Activated CD8-positive, alpha-beta T cell treated with anti-CD3 and anti-CD28 coated beads, Interleukin-2, amount 10 ng/mL, durations not matched to agents 7 days and 5 days (primary cell): ENCODE results near the gene TMIGD3. TPM values are rescaled to one million over a fixed set of nuclear protein-coding genes. Genes with fewer than 3 reads are reported as not detected.

Experiments
- ATAC-seq: fragments of 150-1000 bp; cut with Tn5 transposase; one replicate; pipeline ENCODE4 v1.10.0; 2021; ENCODE audit warnings: moderate library complexity
- CTCF ChIA-PET: fragments of 350-600 bp; sonication (Branson Sonifier 250); formaldehyde crosslinking; loops from one replicate; lab custom pipeline; 2021; ENCODE audit warnings: antibody characterized with exemption; lab: Charles Lee
- POLR2A ChIA-PET: fragments of 350-600 bp; sonication (Branson Sonifier 250); formaldehyde crosslinking; loops from one replicate; lab custom pipeline; 2021; ENCODE audit warnings: antibody characterized with exemption; lab: Charles Lee
- DNase-seq: peaks from one replicate; pipeline ENCODE4 v3.0.0-alpha.2; 2020
- H3K27ac Mint-ChIP-seq: one replicate; pipeline ENCODE4 v1.8.0; 2021; ENCODE audit warnings: mild to moderate bottlenecking, mixed read lengths
- H3K27me3 Mint-ChIP-seq: one replicate; pipeline ENCODE4 v1.8.0; 2021; ENCODE audit warnings: low read depth, mixed read lengths
- H3K36me3 Mint-ChIP-seq: one replicate; pipeline ENCODE4 v1.8.0; 2021; ENCODE audit warnings: low read depth, mixed read lengths
- H3K4me1 Mint-ChIP-seq: one replicate; pipeline ENCODE4 v1.8.0; 2021; ENCODE audit warnings: low read depth, mixed read lengths
- H3K4me3 Mint-ChIP-seq: one replicate; pipeline ENCODE4 v1.8.0; 2021; ENCODE audit warnings: mild to moderate bottlenecking, mixed read lengths
- H3K9me3 Mint-ChIP-seq: one replicate; pipeline ENCODE4 v1.8.0; 2022; ENCODE audit warnings: mixed read lengths; ENCODE audit not compliant: insufficient read depth
- total RNA-seq, 2 experiments: library from RNA; stranded (reverse); gene quantifications; one replicate each; pipeline ENCODE4 v1.2.3, GENCODE V29; 2021

The TMIGD3 gene
- total RNA-seq, 2 experiments from 2014 or later = not detected

DNA sequence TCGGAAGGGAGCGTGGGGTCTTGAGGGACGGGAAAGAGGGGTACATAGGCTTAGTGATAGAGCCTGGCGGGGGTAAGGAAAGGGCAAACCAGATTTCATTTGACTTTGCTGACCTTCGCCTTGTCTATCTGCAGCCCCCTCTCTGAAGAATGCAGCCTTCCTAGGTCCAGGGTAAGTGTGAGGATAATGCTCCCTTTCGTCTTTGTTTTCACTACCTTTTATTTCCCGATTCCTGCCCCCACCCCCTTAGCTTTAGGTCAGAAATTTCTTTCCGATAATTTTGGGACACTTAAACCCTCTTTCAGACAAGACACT is 53.8 kb downstream of the TMIGD3 start:
- DNase-seq (no peak), ATAC-seq (no peak)
- H3K4me3 Mint-ChIP-seq = peak overlapping the region; percentile 100
- ChIA-PET CTCF (interaction anchor here (1.0 to 5.2 kb wide), 7 partner anchors 21 to 231 kb away, joined by 3 to 34 read pairs (median 4); no protein-coding TSS in a partner anchor), POLR2A (interaction anchor here (0.9 to 3.3 kb wide), 9 partner anchors 12 to 311 kb away, joined by 3 to 19 read pairs (median 5); no protein-coding TSS in a partner anchor)
- H3K36me3 Mint-ChIP-seq = peaks cover 82% of the 10 kb centered on the region
- peaks cover 78% of the 10 kb centered on the region for H3K4me1 Mint-ChIP-seq
- H3K27ac Mint-ChIP-seq = peak overlapping the region; percentile 99
- H3K9me3 Mint-ChIP-seq = no peaks in the 10 kb centered on the region
- no peaks in the 10 kb centered on the region for H3K27me3 Mint-ChIP-seq

DNA sequence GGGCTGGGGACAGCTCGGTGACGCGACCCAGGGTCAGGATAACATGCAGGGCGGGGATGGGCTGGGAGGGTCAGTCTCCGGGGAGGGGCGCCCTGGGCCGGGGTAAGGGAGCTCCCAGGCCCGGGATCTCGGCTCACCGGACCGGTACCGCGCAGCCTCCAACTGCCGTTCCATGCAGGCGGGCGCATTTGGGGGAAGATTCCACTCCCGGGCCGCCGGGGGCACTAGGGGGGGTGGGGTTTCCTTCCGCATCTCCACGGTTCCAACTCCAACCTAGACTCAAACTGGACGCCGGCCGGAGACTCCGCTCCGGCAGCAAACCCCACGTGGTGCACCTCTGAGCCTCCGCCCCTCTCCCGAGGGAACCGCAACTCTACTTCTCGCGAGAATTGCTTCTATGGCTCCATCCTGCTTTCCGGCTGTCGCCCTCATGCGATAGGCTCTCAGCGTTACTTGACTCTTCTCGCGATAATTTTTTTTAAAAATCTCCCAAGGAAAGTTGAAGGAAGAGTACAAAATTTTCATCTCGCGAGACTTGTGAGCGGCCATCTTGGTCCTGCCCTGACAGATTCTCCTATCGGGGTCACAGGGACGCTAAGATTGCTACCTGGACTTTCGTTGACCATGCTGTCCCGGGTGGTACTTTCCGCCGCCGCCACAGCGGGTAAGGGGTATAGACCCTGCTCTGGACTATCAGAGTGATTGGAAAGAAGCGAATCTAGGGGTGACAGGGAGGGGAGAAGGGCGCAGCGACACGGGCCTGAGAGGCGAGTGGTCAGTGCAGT is 54.3 kb downstream of the TMIGD3 start, which contains the start of the genes ATP5PB and WDR77:
TSS of gene ATP5PB (plus strand) at position 547 of the 785 bp plus-strand sequence. CDS start at position 625, 78 bp downstream.
TSS of gene WDR77 (minus strand) at position 339 of the 785 bp plus-strand sequence. CDS start at position 252, 87 bp downstream.
- CTCF ChIA-PET = interaction anchor here (0.8 to 5.2 kb wide), 12 partner anchors 22 to 323 kb away, joined by 3 to 34 read pairs (median 4); partner anchors contain the start of gene C1orf162
- DNase-seq (peak; percentile 96), ATAC-seq (peak; percentile 97)
- Mint-ChIP-seq H3K4me3 (peak within 1 kb of the TSS; percentile 100), H3K9me3 (no peaks in the 10 kb centered on the region), H3K36me3 (peaks cover 81% of the 10 kb centered on the region), H3K27me3 (no peaks in the 10 kb centered on the region), H3K4me1 (peaks cover 76% of the 10 kb centered on the region), H3K27ac (peak within 1 kb of the TSS; percentile 99)
- POLR2A ChIA-PET = interaction anchor here (0.5 to 3.3 kb wide), 18 partner anchors 11 to 312 kb away, joined by 3 to 19 read pairs (median 3); partner anchors contain the start of genes DDX20 and RAP1A

DNA sequence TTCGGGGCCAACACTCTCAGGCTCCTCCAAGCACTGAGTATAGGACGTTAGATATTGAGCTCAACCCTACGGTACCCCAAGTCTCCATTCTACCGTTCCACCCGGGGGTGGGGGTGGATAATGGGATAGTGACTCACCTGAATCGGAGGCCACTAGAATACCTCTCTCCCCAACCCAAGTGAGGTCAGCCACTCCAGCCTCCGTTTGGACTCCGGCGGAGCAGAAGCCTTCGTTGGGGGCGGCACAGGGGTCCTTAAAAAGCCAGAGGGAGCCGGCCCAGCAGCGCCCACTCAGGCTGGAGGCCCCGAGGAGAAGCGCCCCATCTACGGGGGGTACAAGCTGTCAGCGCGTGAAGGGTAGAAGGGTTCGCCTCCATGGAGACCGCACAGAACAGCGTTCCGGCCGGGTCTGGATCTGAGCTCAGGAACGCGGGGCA is 54.9 kb downstream of the TMIGD3 start:
- H3K27me3 Mint-ChIP-seq = no peaks in the 10 kb centered on the region
- H3K27ac Mint-ChIP-seq = peak overlapping the region; percentile 99
- H3K4me1 Mint-ChIP-seq = peaks cover 74% of the 10 kb centered on the region
- H3K36me3 Mint-ChIP-seq = peaks cover 81% of the 10 kb centered on the region
- ATAC-seq (peak; percentile 50), DNase-seq (no peak)
- CTCF ChIA-PET = interaction anchor here (0.8 to 5.2 kb wide), 12 partner anchors 10 to 324 kb away, joined by 3 to 34 read pairs (median 5); partner anchors contain the start of gene C1orf162
- POLR2A ChIA-PET = interaction anchor here (0.5 to 3.3 kb wide), 21 partner anchors 10 to 312 kb away, joined by 3 to 19 read pairs (median 3); partner anchors contain the start of genes DDX20 and RAP1A
- H3K9me3 Mint-ChIP-seq = no peaks in the 10 kb centered on the region
- peak overlapping the region; percentile 100 for H3K4me3 Mint-ChIP-seq

DNA sequence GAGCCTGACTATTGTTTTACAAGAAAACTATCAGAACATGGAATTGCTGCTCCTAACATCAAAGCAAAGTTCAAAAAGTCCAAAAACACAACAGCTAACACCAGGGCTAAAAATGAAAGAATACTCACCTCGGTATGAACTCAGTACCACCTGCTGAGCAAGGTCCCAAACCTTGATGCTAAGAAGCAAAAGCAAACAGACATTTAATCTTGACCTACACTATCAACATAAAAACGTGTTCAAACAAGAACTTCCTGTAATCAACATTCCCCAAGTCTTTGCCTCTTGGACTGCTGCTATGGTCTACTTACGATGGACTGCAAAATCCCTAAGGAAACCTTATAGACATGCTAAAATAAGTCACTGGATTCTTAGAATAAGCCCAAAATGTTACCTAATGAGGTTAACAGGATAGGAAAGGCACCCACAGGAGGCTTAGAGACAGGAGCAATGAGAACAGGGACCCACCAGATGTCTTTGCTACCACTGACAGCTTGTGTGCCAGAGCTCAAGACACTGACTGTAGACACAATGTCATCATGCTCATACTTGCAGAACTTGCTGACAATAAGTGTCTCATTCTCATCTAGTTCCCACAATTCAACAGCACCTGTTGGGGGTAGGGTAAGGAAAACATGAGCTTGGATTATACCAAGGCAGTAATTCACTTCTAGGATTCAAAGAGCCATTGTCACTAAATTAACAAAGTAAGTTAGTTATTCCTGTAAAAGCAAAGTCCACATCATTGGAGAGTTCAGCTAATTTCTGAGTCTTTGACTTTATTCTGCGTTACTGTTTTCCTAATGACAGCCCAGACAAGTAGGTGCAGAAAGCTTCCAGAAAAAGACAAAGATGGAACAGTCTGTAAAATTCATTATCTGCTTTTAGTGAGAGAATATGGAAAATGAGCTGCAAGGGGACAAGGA is 56.2 kb downstream of the TMIGD3 start:
- Mint-ChIP-seq H3K27me3 (no peaks in the 10 kb centered on the region), H3K36me3 (peaks cover 84% of the 10 kb centered on the region), H3K4me3 (peak overlapping the region; percentile 100), H3K4me1 (peaks cover 74% of the 10 kb centered on the region), H3K9me3 (no peaks in the 10 kb centered on the region), H3K27ac (peak overlapping the region; percentile 2)
- CTCF ChIA-PET = interaction anchor here (0.9 to 5.2 kb wide), 10 partner anchors 9 to 320 kb away, joined by 3 to 34 read pairs (median 5); no protein-coding TSS in a partner anchor
- POLR2A ChIA-PET = interaction anchor here (0.6 to 2.3 kb wide), 10 partner anchors 9 to 308 kb away, joined by 3 to 11 read pairs (median 4); partner anchors contain the start of gene DDX20
- ATAC-seq (no peak), DNase-seq (no peak)

DNA sequence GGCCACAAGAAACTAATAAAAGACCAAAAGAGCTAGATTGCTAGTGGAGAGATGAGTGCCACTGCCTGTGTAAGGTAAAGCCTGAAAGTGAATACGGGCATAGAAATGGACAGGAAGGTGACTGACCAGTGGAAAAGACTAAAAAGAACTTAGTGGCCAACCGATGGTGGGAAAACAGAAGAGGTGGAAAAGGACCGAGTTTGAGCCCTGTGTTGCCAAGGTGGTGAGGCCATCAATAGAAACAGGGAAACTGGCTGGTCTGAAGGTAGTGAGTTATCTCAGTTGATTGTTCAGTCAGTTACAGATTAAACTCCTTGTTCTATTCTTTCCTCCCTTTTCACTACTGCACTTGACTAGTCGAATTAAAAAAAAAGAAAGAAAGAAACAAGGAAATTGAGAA is 56.9 kb downstream of the TMIGD3 start:
- peaks cover 74% of the 10 kb centered on the region for H3K4me1 Mint-ChIP-seq
- peaks cover 87% of the 10 kb centered on the region for H3K36me3 Mint-ChIP-seq
- DNase-seq (no peak), ATAC-seq (no peak)
- CTCF ChIA-PET = interaction anchor here (1.1 to 5.2 kb wide), 3 partner anchors 29 to 61 kb away, joined by 3 to 34 read pairs (median 3); no protein-coding TSS in a partner anchor
- H3K9me3 Mint-ChIP-seq = no peaks in the 10 kb centered on the region
- no peak overlapping the region for H3K27ac Mint-ChIP-seq
- no peaks in the 10 kb centered on the region for H3K27me3 Mint-ChIP-seq
- POLR2A ChIA-PET = no interaction called here
- peak overlapping the region; percentile 100 for H3K4me3 Mint-ChIP-seq

DNA sequence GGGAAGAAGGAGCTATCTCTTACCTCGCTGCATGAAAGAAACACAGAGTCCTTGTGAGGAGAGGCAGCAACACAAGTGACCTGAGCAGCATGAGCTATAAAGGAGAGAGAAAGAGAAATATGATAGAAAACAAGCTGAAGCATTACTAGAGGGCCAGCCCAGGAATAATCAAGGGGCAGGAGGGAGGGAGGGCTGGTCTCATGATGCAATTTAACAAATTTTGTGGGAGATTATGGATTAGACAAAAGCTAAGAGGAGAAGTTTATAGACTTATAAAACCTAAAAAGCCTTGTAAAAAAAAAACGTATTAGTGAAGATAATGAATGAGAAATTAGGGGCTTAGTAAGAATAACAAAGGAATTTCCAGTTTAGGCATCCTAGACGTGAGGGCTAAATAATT is 59.4 kb downstream of the TMIGD3 start:
- no peaks in the 10 kb centered on the region for H3K27me3 Mint-ChIP-seq
- DNase-seq (no peak), ATAC-seq (no peak)
- H3K4me3 Mint-ChIP-seq = no peak overlapping the region
- no peaks in the 10 kb centered on the region for H3K9me3 Mint-ChIP-seq
- H3K36me3 Mint-ChIP-seq = peaks cover 80% of the 10 kb centered on the region
- POLR2A ChIA-PET = no interaction called here
- peaks cover 65% of the 10 kb centered on the region for H3K4me1 Mint-ChIP-seq
- peak overlapping the region; percentile 5 for H3K27ac Mint-ChIP-seq
- CTCF ChIA-PET = interaction anchor here (0.7 to 2.3 kb wide), 4 partner anchors 9 to 413 kb away, joined by 3 to 6 read pairs (median 3); no protein-coding TSS in a partner anchor

DNA sequence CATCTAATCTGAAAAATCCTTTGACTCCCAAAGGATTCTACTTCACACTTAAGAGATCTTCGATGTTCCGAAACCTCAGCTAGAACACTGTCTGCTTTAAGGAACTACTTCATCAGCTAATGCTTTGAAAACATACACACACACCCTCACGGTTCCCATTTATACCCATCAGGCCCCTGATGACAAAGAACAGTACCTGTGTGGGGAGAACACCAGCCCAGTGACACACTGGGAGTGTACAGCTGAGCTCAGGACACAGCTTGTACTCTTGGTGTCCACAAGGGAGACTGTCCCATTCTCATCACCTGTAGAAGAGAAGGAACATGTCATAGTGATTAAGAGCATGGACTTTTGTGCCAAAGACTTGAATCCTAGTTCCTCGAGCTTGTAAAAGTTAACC is 61.0 kb downstream of the TMIGD3 start:
- Mint-ChIP-seq H3K4me3 (no peak overlapping the region), H3K4me1 (peaks cover 56% of the 10 kb centered on the region), H3K27me3 (no peaks in the 10 kb centered on the region), H3K27ac (peak overlapping the region; percentile 56), H3K36me3 (peaks cover 84% of the 10 kb centered on the region), H3K9me3 (no peaks in the 10 kb centered on the region)
- CTCF ChIA-PET = interaction anchor here (0.7 to 3.4 kb wide), 14 partner anchors 9 to 313 kb away, joined by 3 to 16 read pairs (median 4); no protein-coding TSS in a partner anchor
- POLR2A ChIA-PET = interaction anchor here (1.0 kb wide), 1 partner anchor 65 kb away, joined by 3 read pairs; no protein-coding TSS in a partner anchor
- DNase-seq (no peak), ATAC-seq (no peak)

DNA sequence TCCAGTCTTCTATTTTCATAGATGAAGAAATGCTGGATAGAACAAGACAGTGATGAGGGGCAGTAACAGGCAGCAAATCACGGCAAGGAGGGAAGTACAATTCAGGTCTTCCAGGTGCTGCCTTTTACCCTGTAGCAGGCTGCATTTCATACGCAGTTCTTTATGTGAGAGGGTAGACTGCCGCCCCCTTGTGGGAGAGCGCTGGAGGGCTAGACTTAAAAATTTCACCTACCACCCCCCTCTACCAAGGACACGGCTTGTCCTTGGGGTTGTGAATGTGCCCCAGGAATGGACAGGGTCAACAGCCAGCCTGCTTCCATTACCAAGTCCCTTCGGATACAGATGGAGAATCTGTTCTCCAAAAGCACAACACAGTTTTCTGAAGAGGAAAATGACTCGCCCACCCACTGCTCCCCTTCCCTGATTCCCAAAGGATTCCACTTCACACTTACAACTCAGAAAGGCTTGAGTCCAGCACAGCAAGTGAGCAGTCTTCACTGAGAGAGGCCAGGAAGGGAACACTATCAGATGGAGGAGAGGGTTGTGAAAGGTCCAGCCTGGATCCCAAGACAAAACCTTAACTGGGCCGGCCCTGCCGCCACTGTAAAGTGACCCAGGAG is 61.8 kb downstream of the TMIGD3 start:
- no peaks in the 10 kb centered on the region for H3K27me3 Mint-ChIP-seq
- peak; percentile 78 for DNase-seq
- ATAC-seq = peak; percentile 80
- peak overlapping the region; percentile 56 for H3K27ac Mint-ChIP-seq
- POLR2A ChIA-PET = interaction anchor here (1.4 kb wide), 1 partner anchor 242 kb away, joined by 3 read pairs; no protein-coding TSS in a partner anchor
- no peaks in the 10 kb centered on the region for H3K9me3 Mint-ChIP-seq
- CTCF ChIA-PET = interaction anchor here (0.6 to 3.4 kb wide), 16 partner anchors 8 to 328 kb away, joined by 3 to 16 read pairs (median 5); partner anchors contain the start of gene OVGP1
- no peak overlapping the region for H3K4me3 Mint-ChIP-seq
- H3K4me1 Mint-ChIP-seq = peaks cover 48% of the 10 kb centered on the region
- peaks cover 82% of the 10 kb centered on the region for H3K36me3 Mint-ChIP-seq

DNA sequence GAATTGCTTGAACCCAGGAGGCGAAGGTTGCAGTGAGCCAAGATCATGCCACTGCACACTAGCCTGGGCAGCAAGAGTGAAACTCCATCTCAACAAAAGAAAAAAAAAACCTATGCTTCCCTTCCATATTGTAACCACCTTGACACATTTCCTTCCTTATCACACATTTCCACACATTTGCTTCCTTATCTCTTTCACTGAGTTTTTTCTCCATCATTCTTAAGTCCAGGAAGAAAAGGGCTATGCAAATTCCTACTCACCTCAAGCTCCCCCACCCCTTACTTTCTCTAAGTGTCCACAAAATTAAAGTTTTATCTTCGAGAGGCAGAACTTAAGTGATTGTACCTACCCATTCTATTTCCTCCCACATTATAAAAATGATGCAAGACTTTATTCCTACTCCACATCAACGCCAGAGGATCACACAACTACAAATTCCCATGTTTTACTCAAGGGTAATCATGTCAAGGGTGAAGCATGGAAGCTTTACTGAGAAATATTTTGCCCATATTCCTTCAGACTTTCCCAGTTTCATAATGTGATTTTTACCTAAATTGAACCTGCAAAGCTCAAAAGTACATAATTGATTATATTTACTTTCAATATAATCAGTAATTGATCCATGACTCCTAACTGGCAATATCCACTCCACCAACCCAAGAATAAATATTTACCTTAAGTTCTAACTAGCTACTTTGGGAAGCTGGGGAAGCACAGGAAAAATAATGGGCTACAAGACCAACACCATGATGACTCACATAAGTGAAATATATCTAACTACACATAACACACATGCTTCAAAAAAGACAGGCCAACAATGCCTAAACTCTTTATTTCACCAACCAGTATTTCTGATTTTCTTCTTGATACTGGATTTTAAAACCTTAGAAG is 63.7 kb downstream of the TMIGD3 start:
- Mint-ChIP-seq H3K36me3 (peaks cover 65% of the 10 kb centered on the region), H3K27me3 (no peaks in the 10 kb centered on the region), H3K9me3 (no peaks in the 10 kb centered on the region), H3K4me3 (no peak overlapping the region), H3K4me1 (peaks cover 31% of the 10 kb centered on the region), H3K27ac (peak overlapping the region; percentile 20)
- DNase-seq (no peak), ATAC-seq (no peak)
- CTCF ChIA-PET = interaction anchor here (1.0 to 3.4 kb wide), 12 partner anchors 8 to 328 kb away, joined by 3 to 16 read pairs (median 4); partner anchors contain the start of gene OVGP1
- POLR2A ChIA-PET = no interaction called here
